Trophoblast cell (in vitro differentiated cells and primary cell): ENCODE data around the gene SGCD.
"Not testable (repeated sequence)": the region's sequence is repeated elsewhere in the genome, so short reads cannot be mapped to it uniquely, and the experiment has no call there.

ENCODE experiments used
- DNase-seq, 2 donors: peaks; one replicate each; pipeline ENCODE4 v3.0.0-alpha.2; 2016
- H2AFZ ChIP-seq: 2 replicates; pipeline ENCODE4 v1.6.1; 2013; ENCODE audit warnings: low read length, moderate library complexity, mild to moderate bottlenecking; ENCODE audit not compliant: insufficient read depth, poor library complexity
- H2AK5ac ChIP-seq: 2 replicates; pipeline ENCODE4 v1.6.1; 2013; ENCODE audit warnings: mild to moderate bottlenecking, low read length
- H2BK120ac ChIP-seq: 2 replicates; pipeline ENCODE4 v1.6.1; 2013; ENCODE audit warnings: low read length, mild to moderate bottlenecking, moderate library complexity; ENCODE audit not compliant: insufficient read depth, poor library complexity
- H2BK12ac ChIP-seq: 2 replicates; pipeline ENCODE4 v1.6.1; 2013; ENCODE audit warnings: mild to moderate bottlenecking, low read length, moderate library complexity
- H2BK5ac ChIP-seq: 2 replicates; pipeline ENCODE4 v1.6.1; 2013; ENCODE audit warnings: low read length, low read depth, moderate library complexity, mild to moderate bottlenecking; ENCODE audit not compliant: poor library complexity
- H3K14ac ChIP-seq: 2 replicates; pipeline ENCODE4 v1.6.1; 2013; ENCODE audit warnings: mild to moderate bottlenecking, low read length
- H3K18ac ChIP-seq: 2 replicates; pipeline ENCODE4 v1.6.1; 2013; ENCODE audit warnings: mild to moderate bottlenecking, low read length
- H3K23ac ChIP-seq: 2 replicates; pipeline ENCODE4 v1.6.1; 2013; ENCODE audit warnings: low read length
- H3K27ac ChIP-seq: 2 replicates; pipeline ENCODE4 v1.5.1; 2013; ENCODE audit warnings: low read depth, mild to moderate bottlenecking, inconsistent platforms, low read length, moderate library complexity
- H3K27me3 ChIP-seq: 2 replicates; pipeline ENCODE4 v1.6.1; 2013; ENCODE audit warnings: inconsistent platforms, mild to moderate bottlenecking, low read length, moderate library complexity; ENCODE audit not compliant: insufficient read depth
- H3K36me3 ChIP-seq, 2 experiments: 1 replicate in 1 of 2; 2 replicates in 1 of 2; pipeline ENCODE4 v1.6.1; 2013; ENCODE audit warnings: low read length in 2 of 2, mild to moderate bottlenecking in 2 of 2, moderate library complexity in 1 of 2; ENCODE audit not compliant: insufficient read depth in 2 of 2, control insufficient read depth in 1 of 2
- H3K4ac ChIP-seq: 2 replicates; pipeline ENCODE4 v1.6.1; 2013; ENCODE audit warnings: low read depth, mild to moderate bottlenecking, low read length, moderate library complexity
- H3K4me1 ChIP-seq, 2 experiments: 1 replicate in 1 of 2; 2 replicates in 1 of 2; pipeline ENCODE4 v1.6.1; 2013; ENCODE audit warnings: low read length in 2 of 2, mild to moderate bottlenecking in 2 of 2, moderate library complexity in 1 of 2; ENCODE audit not compliant: insufficient read depth in 2 of 2, control insufficient read depth in 1 of 2
- H3K4me2 ChIP-seq: 2 replicates; pipeline ENCODE4 v1.6.1; 2013; ENCODE audit warnings: inconsistent platforms, mild to moderate bottlenecking, low read length, moderate library complexity
- H3K4me3 ChIP-seq: 2 replicates; pipeline ENCODE4 v1.5.1; 2013; ENCODE audit warnings: mild to moderate bottlenecking, low read depth, low read length, inconsistent platforms
- H3K79me1 ChIP-seq: one replicate; pipeline ENCODE4 v1.6.1; 2013; ENCODE audit warnings: low read length
- H3K79me2 ChIP-seq: 2 replicates; pipeline ENCODE4 v1.6.1; 2013; ENCODE audit warnings: low read length, mild to moderate bottlenecking; ENCODE audit not compliant: control insufficient read depth, insufficient read depth, poor library complexity
- H3K9ac ChIP-seq: 2 replicates; pipeline ENCODE4 v1.6.1; 2013; ENCODE audit warnings: mild to moderate bottlenecking, low read length
- H3K9me3 ChIP-seq: 2 replicates; pipeline ENCODE4 v1.6.1; 2013; ENCODE audit warnings: low read depth, mild to moderate bottlenecking, control low read depth, inconsistent platforms, low read length; ENCODE audit not compliant: insufficient read depth
- H4K12ac ChIP-seq: 2 replicates; pipeline ENCODE4 v1.6.1; 2013; ENCODE audit warnings: low read depth, mild to moderate bottlenecking, low read length, moderate library complexity
- H4K8ac ChIP-seq: 2 replicates; pipeline ENCODE4 v1.6.1; 2013; ENCODE audit warnings: low read depth, mild to moderate bottlenecking, low read length, moderate library complexity
- H4K91ac ChIP-seq: one replicate; pipeline ENCODE4 v1.6.1; 2013; ENCODE audit warnings: low read depth, mild to moderate bottlenecking, low read length, moderate library complexity
- WGBS: extraction: QIAGEN DNeasy Blood & Tissue Kit; methylation state at CpG from one replicate; pipeline ENCODE4 v1.1.7; 2013; ENCODE audit warnings: missing lambda C conversion rate; ENCODE audit not compliant: insufficient read length, insufficient coverage; ENCODE audit errors: extremely low coverage; 5-methylcytosine and 5-hydroxymethylcytosine counted together

SGCD gene

DNA sequence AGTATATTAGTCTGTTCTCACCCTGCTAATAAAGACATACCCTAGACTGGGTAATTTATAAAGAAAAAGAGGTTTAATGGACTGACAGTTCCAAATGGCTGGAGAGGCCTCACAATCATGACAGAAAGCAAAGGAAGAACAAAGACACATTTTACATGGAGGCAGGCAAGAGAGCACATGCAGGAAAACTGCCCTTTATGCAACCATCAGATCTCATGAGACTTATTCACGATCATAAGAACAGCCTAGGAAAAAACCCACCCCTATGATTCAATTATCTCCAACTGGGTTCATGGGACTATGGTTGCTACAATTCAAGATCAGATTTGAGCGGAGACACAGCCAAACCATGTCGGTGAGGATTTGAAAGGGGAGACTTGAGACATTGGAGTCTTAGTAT, 270.3 kb downstream of the SGCD start:
- Histone ChIP-seq H3K27me3 (no peaks in the 10 kb centered on the region), H3K18ac (no peak overlapping the region), H3K9me3 (no peaks in the 10 kb centered on the region), H2BK120ac (no peak overlapping the region), H3K36me3 (no peaks in the 10 kb centered on the region), H3K14ac (no peak overlapping the region), H2BK5ac (no peak overlapping the region), H2BK12ac (no peak overlapping the region), H3K4ac (no peak overlapping the region), H2AFZ (no peak overlapping the region), H3K79me2 (no peaks in the 10 kb centered on the region), H4K8ac (no peak overlapping the region), H2AK5ac (no peak overlapping the region), H3K23ac (no peak overlapping the region), H3K4me3 (no peak overlapping the region), H3K4me2 (no peak overlapping the region), H4K91ac (no peak overlapping the region), H3K9ac (no peak overlapping the region), H3K27ac (no peak overlapping the region), H3K79me1 (no peaks in the 10 kb centered on the region), H3K4me1 (no peaks in the 10 kb centered on the region), H4K12ac (no peak overlapping the region)
- no CpG with 5 or more reads among the region's 3 CpGs for WGBS
- DNase-seq: no peak

DNA sequence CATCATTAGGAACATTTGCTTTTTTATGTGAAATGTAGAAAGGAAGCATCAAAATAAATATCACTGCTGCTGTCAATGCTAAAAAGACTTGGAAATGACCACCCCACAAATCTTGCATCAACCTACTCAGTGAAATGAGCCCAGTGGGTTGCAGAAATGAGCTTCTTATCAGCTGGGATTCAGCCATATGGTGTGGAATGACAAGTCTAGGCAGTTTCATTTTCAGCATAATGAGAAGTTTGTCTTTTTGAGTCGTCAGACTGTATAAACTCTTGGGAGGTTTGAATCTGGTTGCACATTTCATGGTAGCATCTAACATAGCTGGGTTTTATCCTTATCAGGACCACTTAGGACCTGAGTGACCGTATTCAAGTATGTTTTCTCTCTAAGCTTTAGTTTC, 272.0 kb downstream of the SGCD start:
- Histone ChIP-seq H3K18ac (no peak overlapping the region), H4K8ac (no peak overlapping the region), H2BK5ac (no peak overlapping the region), H3K4me1 (no peaks in the 10 kb centered on the region), H3K4me2 (no peak overlapping the region), H2AFZ (no peak overlapping the region), H3K14ac (no peak overlapping the region), H2BK120ac (no peak overlapping the region), H3K36me3 (no peaks in the 10 kb centered on the region), H3K79me2 (no peaks in the 10 kb centered on the region), H3K9me3 (no peaks in the 10 kb centered on the region), H2BK12ac (no peak overlapping the region), H2AK5ac (no peak overlapping the region), H4K12ac (no peak overlapping the region), H3K9ac (no peak overlapping the region), H3K27me3 (no peaks in the 10 kb centered on the region), H3K79me1 (no peaks in the 10 kb centered on the region), H3K4me3 (no peak overlapping the region), H3K27ac (no peak overlapping the region), H3K4ac (no peak overlapping the region), H4K91ac (no peak overlapping the region), H3K23ac (no peak overlapping the region)
- no CpG with 5 or more reads among the region's 2 CpGs for WGBS
- no peak for DNase-seq

DNA sequence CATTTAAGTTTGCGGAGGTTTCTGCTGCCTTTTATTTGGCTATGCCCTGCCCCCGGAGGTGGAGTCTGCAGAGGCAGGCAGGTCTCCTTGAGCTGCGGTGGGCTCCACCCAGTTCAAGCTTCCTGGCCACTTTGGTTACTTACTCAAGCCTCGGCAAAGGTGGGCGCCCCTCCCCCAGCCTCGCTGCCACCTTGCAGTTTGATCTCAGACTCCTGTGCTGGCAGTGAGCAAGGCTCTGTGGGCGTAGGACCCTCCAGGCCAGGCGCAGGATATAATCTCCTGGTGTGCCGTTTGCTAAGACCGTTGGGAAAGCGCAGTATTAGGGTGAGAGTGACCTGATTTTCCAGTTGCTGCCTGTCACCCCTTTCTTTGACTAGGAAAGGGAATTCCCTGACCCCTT, 283.6 kb downstream of the SGCD start:
- H3K27ac ChIP-seq, H2BK12ac ChIP-seq: not testable (repeated sequence)
- WGBS: no CpG with 5 or more reads among the region's 11 CpGs

DNA sequence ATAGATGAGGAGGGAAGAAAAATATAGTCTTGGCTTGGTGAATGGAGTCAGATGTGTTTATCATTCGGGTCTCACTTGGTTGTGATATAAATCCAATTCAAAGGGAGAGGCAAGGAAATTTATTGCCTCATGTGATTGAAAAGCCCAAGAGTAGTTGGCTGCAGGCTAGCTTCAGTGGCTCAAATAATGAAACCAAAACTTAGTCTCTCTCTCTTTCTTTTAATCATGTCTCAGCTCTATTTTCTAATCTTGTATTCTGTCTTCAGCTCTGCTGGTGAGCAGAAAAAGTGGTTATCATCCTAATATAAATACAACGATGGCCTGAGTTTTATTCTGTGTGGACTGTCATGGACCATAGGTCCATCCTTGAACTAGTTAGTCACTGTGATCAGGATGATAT, 288.9 kb downstream of the SGCD start:
- no peak overlapping the region for H3K14ac ChIP-seq
- H3K79me2 ChIP-seq: no peaks in the 10 kb centered on the region
- H3K27me3 ChIP-seq: no peaks in the 10 kb centered on the region
- H3K4me3 ChIP-seq: no peak overlapping the region
- WGBS: no CpG with 5 or more reads among the region's 2 CpGs
- H3K9me3 ChIP-seq: peaks cover 6% of the 10 kb centered on the region
- H3K9ac ChIP-seq: no peak overlapping the region
- no peak overlapping the region for H3K4me2 ChIP-seq
- no peaks in the 10 kb centered on the region for H3K4me1 ChIP-seq
- no peak overlapping the region for H3K4ac ChIP-seq
- no peak overlapping the region for H2BK120ac ChIP-seq
- no peak overlapping the region for H2BK5ac ChIP-seq
- H3K36me3 ChIP-seq: no peaks in the 10 kb centered on the region
- no peak overlapping the region for H4K8ac ChIP-seq
- no peak for DNase-seq
- H3K23ac ChIP-seq: no peak overlapping the region
- H4K12ac ChIP-seq: no peak overlapping the region
- H4K91ac ChIP-seq: no peak overlapping the region
- no peak overlapping the region for H3K18ac ChIP-seq
- no peak overlapping the region for H2AK5ac ChIP-seq
- no peak overlapping the region for H2BK12ac ChIP-seq
- no peak overlapping the region for H3K27ac ChIP-seq
- no peak overlapping the region for H2AFZ ChIP-seq
- no peaks in the 10 kb centered on the region for H3K79me1 ChIP-seq

More for the DNA sequence above, 283.6 kb downstream of the SGCD start:
- H3K79me2 ChIP-seq, H3K4me3 ChIP-seq, H2AFZ ChIP-seq, H3K18ac ChIP-seq, DNase-seq, H2AK5ac ChIP-seq, H3K14ac ChIP-seq, H4K12ac ChIP-seq, H4K91ac ChIP-seq, H3K23ac ChIP-seq, H3K4me2 ChIP-seq, H4K8ac ChIP-seq, H3K4ac ChIP-seq, H3K4me1 ChIP-seq, H3K9me3 ChIP-seq, H2BK5ac ChIP-seq, H3K27me3 ChIP-seq, H3K36me3 ChIP-seq, H3K79me1 ChIP-seq, H2BK120ac ChIP-seq, H3K9ac ChIP-seq: not testable (repeated sequence)
